IMR-90 (cell line): Measurements from ENCODE around the gene HIVEP3. TPM values are rescaled to one million over a fixed set of nuclear protein-coding genes. Genes with fewer than 3 reads are reported as not detected.

Experiments
- ATAC-seq: fragments of 200-7000 bp; cut with Tn5 transposase; 2 replicates; pipeline ENCODE4 v1.9.1; 2020; ENCODE audit warnings: low read depth, mild to moderate bottlenecking, moderate library complexity
- BruUV-seq: library from RNA; stranded (reverse); fragments of 400-500 nt; replicated peaks from 2 replicates; lab custom pipeline; 2021; lab: Mats Ljungman, UMichigan
- CTCF ChIA-PET: fragments of 300-600 bp; formaldehyde crosslinking; extraction: SDS; loops from one replicate; lab custom pipeline; 2021; ENCODE audit warnings: antibody characterized with exemption; lab: Yijun Ruan, JAX
- POLR2A ChIA-PET: fragments of 300-600 bp; sonication (Branson Sonifier 250); formaldehyde crosslinking; loops from one replicate; lab custom pipeline; 2022; ENCODE audit warnings: antibody characterized with exemption; ENCODE audit not compliant: unreplicated experiment; lab: Charles Lee
- DNase-seq: peaks from one replicate; pipeline ENCODE4 v3.0.0; 2013
- H2AFZ ChIP-seq: replicated peaks from 2 replicates; pipeline ENCODE3; 2013; ENCODE audit warnings: low read length, mild to moderate bottlenecking; ENCODE audit not compliant: poor library complexity
- H2AK5ac ChIP-seq: 2 replicates; pipeline ENCODE4 v1.6.1; 2013; ENCODE audit warnings: low read depth, low read length, inconsistent platforms
- H2AK9ac ChIP-seq: replicated peaks from 2 replicates; pipeline ENCODE3; 2013; ENCODE audit warnings: mild to moderate bottlenecking, low read depth, low read length, moderate library complexity; ENCODE audit not compliant: poor library complexity
- H2BK120ac ChIP-seq: 2 replicates; pipeline ENCODE4 v1.6.1; 2013; ENCODE audit warnings: low read depth, low read length, inconsistent platforms
- H2BK15ac ChIP-seq: 3 replicates; pipeline ENCODE4 v1.6.1; 2013; ENCODE audit warnings: low read depth, low read length, inconsistent platforms
- H2BK20ac ChIP-seq: 2 replicates; pipeline ENCODE4 v1.6.1; 2013; ENCODE audit warnings: low read depth, mild to moderate bottlenecking, inconsistent platforms, low read length, moderate library complexity
- H2BK5ac ChIP-seq: 2 replicates; pipeline ENCODE4 v1.6.1; 2013; ENCODE audit warnings: mild to moderate bottlenecking, low read depth, low read length, inconsistent platforms; ENCODE audit not compliant: poor library complexity, severe bottlenecking
- H3K14ac ChIP-seq: replicated peaks from 2 replicates; pipeline ENCODE4 v1.6.1; 2013; ENCODE audit warnings: low read depth, low read length, inconsistent platforms
- H3K18ac ChIP-seq: 2 replicates; pipeline ENCODE4 v1.6.1; 2013; ENCODE audit warnings: low read depth, low read length, control low read depth
- H3K23ac ChIP-seq: 2 replicates; pipeline ENCODE4 v1.6.1; 2013; ENCODE audit warnings: low read depth, low read length, inconsistent platforms
- H3K27ac ChIP-seq: 2 replicates; pipeline ENCODE4 v1.5.1; 2013; ENCODE audit warnings: mild to moderate bottlenecking, control low read depth, low read length; ENCODE audit not compliant: insufficient read depth
- H3K27me3 ChIP-seq: 2 replicates; pipeline ENCODE4 v1.6.1; 2013; ENCODE audit warnings: low read length; ENCODE audit not compliant: control insufficient read depth, insufficient read depth
- H3K36me3 ChIP-seq: 2 replicates; pipeline ENCODE4 v1.6.1; 2013; ENCODE audit warnings: low read length, mixed read lengths; ENCODE audit not compliant: control insufficient read depth, insufficient read depth
- H3K4ac ChIP-seq: 2 replicates; pipeline ENCODE4 v1.6.1; 2013; ENCODE audit warnings: low read depth, low read length, inconsistent platforms
- H3K4me1 ChIP-seq: 2 replicates; pipeline ENCODE4 v1.6.1; 2013; ENCODE audit warnings: low read length, mixed read lengths; ENCODE audit not compliant: control insufficient read depth, insufficient read depth
- H3K4me2 ChIP-seq: 2 replicates; pipeline ENCODE4 v1.6.1; 2013; ENCODE audit warnings: low read depth, mild to moderate bottlenecking, control low read depth, low read length, moderate library complexity
- H3K4me3 ChIP-seq: 2 replicates; pipeline ENCODE4 v1.5.1; 2013; ENCODE audit warnings: low read depth, mild to moderate bottlenecking, control low read depth, low read length, moderate library complexity; ENCODE audit not compliant: insufficient read depth
- H3K56ac ChIP-seq: 2 replicates; pipeline ENCODE4 v1.6.1; 2013; ENCODE audit warnings: low read length, inconsistent platforms; ENCODE audit not compliant: insufficient read depth; ENCODE audit errors: extremely low read depth
- H3K79me1 ChIP-seq, 2 experiments: 2 replicates each; pipeline ENCODE4 v1.6.1; 2013; ENCODE audit warnings: low read length in 2 of 2, inconsistent platforms in 1 of 2, low read depth in 1 of 2
- H3K9ac ChIP-seq: 2 replicates; pipeline ENCODE4 v1.6.1; 2013; ENCODE audit warnings: low read depth, low read length, control low read depth
- H3K9me1 ChIP-seq: 2 replicates; pipeline ENCODE4 v1.6.1; 2013; ENCODE audit warnings: low read length, inconsistent platforms; ENCODE audit not compliant: insufficient read depth
- H3K9me3 ChIP-seq: 2 replicates; pipeline ENCODE4 v1.6.1; 2013; ENCODE audit warnings: low read length; ENCODE audit not compliant: control insufficient read depth, insufficient read depth
- H4K20me1 ChIP-seq: 2 replicates; pipeline ENCODE4 v1.6.1; 2013; ENCODE audit warnings: low read length, inconsistent platforms; ENCODE audit not compliant: insufficient read depth
- H4K5ac ChIP-seq: 2 replicates; pipeline ENCODE4 v1.6.1; 2013; ENCODE audit warnings: mild to moderate bottlenecking, low read depth, low read length, control low read depth
- H4K8ac ChIP-seq, 2 experiments: 2 replicates each; pipeline ENCODE4 v1.6.1; 2013; ENCODE audit warnings: low read depth in 2 of 2, low read length in 2 of 2, control low read depth in 1 of 2, inconsistent platforms in 1 of 2
- H4K91ac ChIP-seq: 2 replicates; pipeline ENCODE4 v1.6.1; 2013; ENCODE audit warnings: low read depth, low read length, inconsistent platforms; ENCODE audit not compliant: insufficient read depth
- BHLHE40 ChIP-seq: fragments of 150-350 bp; IDR thresholded peaks from 2 replicates; pipeline ENCODE4 v1.6.1; 2016; ENCODE audit warnings: mild to moderate bottlenecking, low read depth, low read length
- FOS ChIP-seq: fragments of 150-350 bp; IDR thresholded peaks from 2 replicates; pipeline ENCODE4 v1.6.1; 2016; ENCODE audit warnings: low read depth, low read length
- MAZ ChIP-seq: IDR thresholded peaks from 2 replicates; pipeline ENCODE4 v1.6.1; 2012; ENCODE audit warnings: low read depth, mild to moderate bottlenecking, low read length, improper control_type of control experiment, moderate library complexity, borderline replicate concordance
- MXI1 ChIP-seq: IDR thresholded peaks from 2 replicates; pipeline ENCODE4 v1.6.1; 2012; ENCODE audit warnings: low read depth, mild to moderate bottlenecking, low read length, moderate library complexity, borderline replicate concordance
- RFX5 ChIP-seq: IDR thresholded peaks from 2 replicates; pipeline ENCODE4 v1.8.0; 2012; ENCODE audit warnings: low read depth, mild to moderate bottlenecking, low read length, moderate library complexity
- WGBS, 2 experiments: methylation state at CpG; one replicate each; pipeline versions ENCODE4 v1.1.5 to v1.1.7; 2013; ENCODE audit warnings: missing lambda C conversion rate in 2 of 2; ENCODE audit not compliant: insufficient read length in 1 of 2; ENCODE audit errors: extremely low coverage in 2 of 2; 5-methylcytosine and 5-hydroxymethylcytosine counted together
- dilution Hi-C: fragments of 300-500 bp; cut with HindIII; formaldehyde crosslinking; loops from one replicate; pipeline ENCODE4 v1.14.3; 2018; ENCODE audit warnings: low sequenced_read_pairs; ENCODE audit not compliant: unreplicated experiment
- in situ Hi-C: fragments of 300-500 bp; cut with MboI; formaldehyde crosslinking; loops from 3 replicates; pipeline ENCODE4 v1.14.3; 2019; ENCODE audit warnings: low sequenced_read_pairs, inconsistent platforms, mixed read lengths
- intact Hi-C: fragments of 100-400 bp; cut with micrococcal nuclease; formaldehyde crosslinking; loops from 2 replicates; pipeline ENCODE4 v1.10.0; 2022
- polyA plus RNA-seq, 3 experiments: library from polyadenylated mRNA; depleted of rRNA; stranded (reverse); fragments of >200 nt; gene quantifications; 2 replicates each; pipeline ENCODE4 v1.2.3, GENCODE V29; 2012; ENCODE audit warnings: low replicate concordance in 1 of 3
- total RNA-seq: library from RNA; depleted of rRNA; stranded (reverse); fragments of >200 nt; gene quantifications from 2 replicates; pipeline ENCODE4 v1.2.3, GENCODE V29; 2012
- TF ChIP-seq, protein P1 (sequence below): conservative IDR thresholded peaks from 2 replicates; pipeline ENCODE4 v1.5.1; 2012; ENCODE audit warnings: mild to moderate bottlenecking, low read depth, low read length, improper control_type of control experiment
- TF ChIP-seq, protein P2 (sequence below): fragments of 150-350 bp; IDR thresholded peaks from 2 replicates; pipeline ENCODE4 v1.6.1; 2017; ENCODE audit warnings: mild to moderate bottlenecking, antibody characterized with exemption, low read length, low read depth

Gene HIVEP3
- total and polyA plus RNA-seq, 2 of the 4 experiments (the other 2 are of a cell fraction) = 1.4 to 4.0 TPM

DNA sequence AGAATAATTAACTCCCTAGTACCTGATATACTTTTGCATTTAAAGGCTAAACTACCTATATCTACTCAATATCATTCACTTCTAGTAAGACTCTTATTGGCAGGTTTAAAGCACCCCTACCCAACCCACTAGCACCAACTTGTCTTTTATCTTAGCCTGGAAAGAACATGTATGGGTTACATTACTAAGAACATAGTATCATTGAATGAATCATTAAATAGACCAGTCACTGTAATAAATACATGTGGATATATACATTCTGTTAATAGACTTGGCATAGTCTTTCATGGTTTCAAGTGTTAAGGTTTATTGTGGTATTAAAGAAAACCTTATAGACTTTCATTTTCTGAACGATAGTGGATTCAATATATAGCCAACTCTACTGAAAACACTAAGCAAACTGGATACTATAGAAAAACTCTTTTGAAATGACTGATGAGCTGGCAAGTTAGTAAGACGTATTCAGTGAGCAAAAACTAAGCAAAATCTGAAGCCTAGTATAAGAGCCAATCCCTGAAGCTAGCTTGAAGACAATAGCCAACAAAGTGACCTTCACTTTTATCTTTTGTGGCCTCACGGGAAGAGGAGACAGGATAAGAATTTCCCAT, 10.3 kb downstream of the HIVEP3 start:
- Histone ChIP-seq H2BK20ac (no peak overlapping the region), H3K4ac (no peak overlapping the region), H3K9ac (no peak overlapping the region), H3K36me3 (no peaks in the 10 kb centered on the region), H3K23ac (no peak overlapping the region), H3K56ac (no peak overlapping the region), H4K5ac (no peak overlapping the region), H3K27me3 (no peaks in the 10 kb centered on the region; the same call in 1 of the 2 replicates), H3K4me2 (no peak overlapping the region), H2AFZ (no peak overlapping the region), H3K4me1 (no peaks in the 10 kb centered on the region), H3K4me3 (no peak overlapping the region), H2BK15ac (no peak overlapping the region), H3K79me1 (no peaks in the 10 kb centered on the region), H3K18ac (no peak overlapping the region), H3K27ac (no peak overlapping the region), H4K8ac (no peak overlapping the region), H3K9me1 (0 out of 2 replicates have a peak, but pooled peaks cover 3% of the 10 kb centered on the region), H2BK120ac (no peak overlapping the region), H3K14ac (no peak overlapping the region), H3K9me3 (no peaks in the 10 kb centered on the region), H2AK5ac (no peak overlapping the region), H2AK9ac (no peak overlapping the region), H2BK5ac (no peak overlapping the region), H4K91ac (no peak overlapping the region), H4K20me1 (no peaks in the 10 kb centered on the region)
- TF ChIP-seq MXI1 = no peak
- TF ChIP-seq RFX5 = no peak
- no peak for TF ChIP-seq FOS
- TF ChIP-seq MAZ = no peak
- TF ChIP-seq, protein P1, sequence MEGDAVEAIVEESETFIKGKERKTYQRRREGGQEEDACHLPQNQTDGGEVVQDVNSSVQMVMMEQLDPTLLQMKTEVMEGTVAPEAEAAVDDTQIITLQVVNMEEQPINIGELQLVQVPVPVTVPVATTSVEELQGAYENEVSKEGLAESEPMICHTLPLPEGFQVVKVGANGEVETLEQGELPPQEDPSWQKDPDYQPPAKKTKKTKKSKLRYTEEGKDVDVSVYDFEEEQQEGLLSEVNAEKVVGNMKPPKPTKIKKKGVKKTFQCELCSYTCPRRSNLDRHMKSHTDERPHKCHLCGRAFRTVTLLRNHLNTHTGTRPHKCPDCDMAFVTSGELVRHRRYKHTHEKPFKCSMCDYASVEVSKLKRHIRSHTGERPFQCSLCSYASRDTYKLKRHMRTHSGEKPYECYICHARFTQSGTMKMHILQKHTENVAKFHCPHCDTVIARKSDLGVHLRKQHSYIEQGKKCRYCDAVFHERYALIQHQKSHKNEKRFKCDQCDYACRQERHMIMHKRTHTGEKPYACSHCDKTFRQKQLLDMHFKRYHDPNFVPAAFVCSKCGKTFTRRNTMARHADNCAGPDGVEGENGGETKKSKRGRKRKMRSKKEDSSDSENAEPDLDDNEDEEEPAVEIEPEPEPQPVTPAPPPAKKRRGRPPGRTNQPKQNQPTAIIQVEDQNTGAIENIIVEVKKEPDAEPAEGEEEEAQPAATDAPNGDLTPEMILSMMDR = no peak
- TF ChIP-seq BHLHE40 = no peak
- TF ChIP-seq, protein P2, sequence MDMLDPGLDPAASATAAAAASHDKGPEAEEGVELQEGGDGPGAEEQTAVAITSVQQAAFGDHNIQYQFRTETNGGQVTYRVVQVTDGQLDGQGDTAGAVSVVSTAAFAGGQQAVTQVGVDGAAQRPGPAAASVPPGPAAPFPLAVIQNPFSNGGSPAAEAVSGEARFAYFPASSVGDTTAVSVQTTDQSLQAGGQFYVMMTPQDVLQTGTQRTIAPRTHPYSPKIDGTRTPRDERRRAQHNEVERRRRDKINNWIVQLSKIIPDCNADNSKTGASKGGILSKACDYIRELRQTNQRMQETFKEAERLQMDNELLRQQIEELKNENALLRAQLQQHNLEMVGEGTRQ = no peak
- DNase-seq = no peak
- dilution Hi-C loops = no loop called here
- CTCF ChIA-PET = no interaction called here
- intact Hi-C loops = no loop called here
- no CpG with 5 or more reads among the region's 3 CpGs for WGBS, 2 experiments
- POLR2A ChIA-PET = no interaction called here
- in situ Hi-C loops = no loop called here
- no peak for ATAC-seq
- BruUV-seq = no TSS peak
